ENCODE measurements around the gene PPP1R3C. TPM values are rescaled to one million over a fixed set of nuclear protein-coding genes. Genes with fewer than 3 reads are reported as not detected.

The PPP1R3C gene
- total and polyA plus RNA-seq, 2 experiments from 2014 or later, result 0.91 to 1.8 TPM

GRCh38 chr10:91627344-91628102, 5.3 kb downstream of the PPP1R3C start:
- H4K20me1 ChIP-seq (replicated peaks; ENCODE audit: insufficient read depth), result no peaks in the 10 kb centered on the region; the same call in 1 of the 2 replicates
- H3K4me1 ChIP-seq (ENCODE audit: insufficient read depth), result peaks cover 5% of the 10 kb centered on the region
- H3K4me2 ChIP-seq, result no peak overlapping the region
- no peaks in the 10 kb centered on the region for H3K79me2 ChIP-seq (replicated peaks; ENCODE audit: insufficient read depth)
- DNase-seq (ENCODE audit: low spot score) (no peak), ATAC-seq (no peak)
- no peaks in the 10 kb centered on the region for H3K36me3 ChIP-seq (ENCODE audit: insufficient read depth)
- Mint-ChIP-seq H3K9me3 (peaks cover 9% of the 10 kb centered on the region; the same call in 2 of the 3 replicates), H3K4me3 (no peak overlapping the region), H3K27me3 (ENCODE audit: insufficient read depth, low read depth, poor library complexity) (peaks cover 8% of the 10 kb centered on the region), H3K4me1 (0 out of 3 replicates have a peak, but pooled peaks cover 2% of the 10 kb centered on the region), H3K27ac (no peak overlapping the region), H3K36me3 (ENCODE audit: low read depth) (peaks cover 3% of the 10 kb centered on the region; the same call in 1 of the 3 replicates)
- TF ChIP-seq JUNB (IDR thresholded peaks at IDR 0.05; ENCODE audit: unreplicated experiment) (no peak), CTCF (conservative IDR thresholded peaks at IDR 0.05; ENCODE audit: low read depth in 2 of 2) (no peak; a peak in 1 of 4 replicates), STAT1 (IDR thresholded peaks at IDR 0.05; ENCODE audit: unreplicated experiment) (no peak), ZNF114 (CRISPR knock-in tag; IDR thresholded peaks at IDR 0.05) (no peak)
- peaks cover 5% of the 10 kb centered on the region; the same call in 1 of the 2 replicates for H3F3A ChIP-seq (replicated peaks; ENCODE audit: low read depth)
- H3K27ac ChIP-seq (ENCODE audit: low read depth), result no peak overlapping the region
- no peaks in the 10 kb centered on the region; the same call in 1 of the 2 replicates for H3K9me2 ChIP-seq (ENCODE audit: insufficient read depth)
- peaks cover 8% of the 10 kb centered on the region for H3K27me3 ChIP-seq (ENCODE audit: insufficient read depth)
- H3K4me3 ChIP-seq, result no peak overlapping the region
- no peak overlapping the region for H2AFZ ChIP-seq

DNA sequence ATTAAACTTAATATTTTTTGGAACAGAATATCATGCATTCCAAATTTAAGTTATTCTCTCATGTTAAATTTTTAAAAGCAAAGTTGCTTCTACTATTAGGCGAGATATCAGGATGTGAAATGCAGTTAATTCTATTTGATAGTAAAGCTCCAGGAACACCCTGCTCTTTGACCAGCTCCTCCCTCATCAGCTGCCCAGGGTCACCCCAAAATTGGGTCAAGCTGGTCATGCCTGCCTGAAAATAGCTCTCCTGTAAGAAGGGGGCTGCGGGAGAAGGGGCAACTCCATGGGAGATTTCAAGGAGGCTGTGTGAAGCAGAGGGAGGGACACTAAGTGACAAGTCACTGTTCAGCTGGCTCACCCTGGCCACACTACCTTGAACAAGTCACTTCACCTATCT, 5.9 kb downstream of the PPP1R3C start:
- ATAC-seq, result no peak
- TF ChIP-seq CREB1 (CRISPR knock-in tag; IDR thresholded peaks at IDR 0.05; ENCODE audit: low read depth), result no peak
- TF ChIP-seq, protein P1, sequence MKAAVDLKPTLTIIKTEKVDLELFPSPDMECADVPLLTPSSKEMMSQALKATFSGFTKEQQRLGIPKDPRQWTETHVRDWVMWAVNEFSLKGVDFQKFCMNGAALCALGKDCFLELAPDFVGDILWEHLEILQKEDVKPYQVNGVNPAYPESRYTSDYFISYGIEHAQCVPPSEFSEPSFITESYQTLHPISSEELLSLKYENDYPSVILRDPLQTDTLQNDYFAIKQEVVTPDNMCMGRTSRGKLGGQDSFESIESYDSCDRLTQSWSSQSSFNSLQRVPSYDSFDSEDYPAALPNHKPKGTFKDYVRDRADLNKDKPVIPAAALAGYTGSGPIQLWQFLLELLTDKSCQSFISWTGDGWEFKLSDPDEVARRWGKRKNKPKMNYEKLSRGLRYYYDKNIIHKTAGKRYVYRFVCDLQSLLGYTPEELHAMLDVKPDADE (IDR thresholded peaks at IDR 0.05), result no peak
- TF ChIP-seq EZH2 (IDR thresholded peaks at IDR 0.05; ENCODE audit: low read depth, unreplicated experiment), result no peak
- TF ChIP-seq ZNF331 (CRISPR knock-in tag; IDR thresholded peaks at IDR 0.05; ENCODE audit: low read depth), result no peak
- TF ChIP-seq EZH2phosphoT487 (IDR thresholded peaks at IDR 0.05; ENCODE audit: unreplicated experiment), result no peak
- no peak for TF ChIP-seq ZNF462 (CRISPR knock-in tag; IDR thresholded peaks at IDR 0.05)

More for the DNA sequence above, 5.9 kb downstream of the PPP1R3C start:
- Mint-ChIP-seq H3K36me3 (ENCODE audit: low read depth) (peaks cover 3% of the 10 kb centered on the region; the same call in 1 of the 3 replicates), H3K27me3 (ENCODE audit: insufficient read depth, low read depth, poor library complexity) (peaks cover 2% of the 10 kb centered on the region), H3K27ac (no peak overlapping the region), H3K9me3 (peaks cover 12% of the 10 kb centered on the region; the same call in 2 of the 3 replicates), H3K4me3 (no peak overlapping the region), H3K4me1 (no peaks in the 10 kb centered on the region)
- Histone ChIP-seq H3K36me3 (ENCODE audit: insufficient read depth) (no peaks in the 10 kb centered on the region), H2AFZ (no peak overlapping the region), H3K4me2 (no peak overlapping the region), H3K27me3 (ENCODE audit: insufficient read depth) (peaks cover 2% of the 10 kb centered on the region), H4K20me1 (replicated peaks; ENCODE audit: insufficient read depth) (no peaks in the 10 kb centered on the region; the same call in 1 of the 2 replicates), H3K27ac (ENCODE audit: low read depth) (no peak overlapping the region), H3K4me3 (no peak overlapping the region), H3K9me2 (ENCODE audit: insufficient read depth) (no peaks in the 10 kb centered on the region; the same call in 1 of the 2 replicates), H3K4me1 (ENCODE audit: insufficient read depth) (0 out of 2 replicates have a peak, but pooled peaks cover under 1% of the 10 kb centered on the region), H3K79me2 (replicated peaks; ENCODE audit: insufficient read depth) (no peaks in the 10 kb centered on the region), H3F3A (replicated peaks; ENCODE audit: low read depth) (no peaks in the 10 kb centered on the region)
- no peak for DNase-seq (ENCODE audit: low spot score)

All from GM23338 (cell line).